Progenitor cell of endocrine pancreas (in vitro differentiated cells): ENCODE data around the gene TAF10. TPM values are rescaled to one million over a fixed set of nuclear protein-coding genes. Genes with fewer than 3 reads are reported as not detected.

ENCODE experiments used
- DNase-seq: peaks from one replicate; pipeline ENCODE4 v3.0.0; 2021; ENCODE audit warnings: low spot score; ENCODE audit not compliant: unreplicated experiment
- H3K27ac Mint-ChIP-seq: 2 replicates; pipeline ENCODE4 v1.8.0; 2021; ENCODE audit warnings: mild to moderate bottlenecking, moderate library complexity, mixed read lengths
- H3K27me3 Mint-ChIP-seq: 2 replicates; pipeline ENCODE4 v1.8.0; 2021; ENCODE audit warnings: mixed read lengths
- H3K36me3 Mint-ChIP-seq: 2 replicates; pipeline ENCODE4 v1.8.0; 2022; ENCODE audit warnings: mixed read lengths; ENCODE audit not compliant: insufficient read depth
- H3K4me1 Mint-ChIP-seq: 2 replicates; pipeline ENCODE4 v1.8.0; 2021; ENCODE audit warnings: low read depth, mixed read lengths
- H3K4me3 Mint-ChIP-seq: 2 replicates; pipeline ENCODE4 v1.8.0; 2021; ENCODE audit warnings: low read depth, mild to moderate bottlenecking, moderate library complexity, mixed read lengths
- H3K9me3 Mint-ChIP-seq: 2 replicates; pipeline ENCODE4 v1.8.0; 2021; ENCODE audit warnings: low read depth, mixed read lengths
- CTCF ChIP-seq: fragments of 200-600 bp; sonication (generic); IDR thresholded peaks from one replicate; pipeline ENCODE4 v1.5.0; 2021; ENCODE audit warnings: antibody characterized with exemption, mild to moderate bottlenecking; ENCODE audit not compliant: unreplicated experiment
- total RNA-seq: library from RNA; stranded (reverse); gene quantifications from 2 replicates; pipeline ENCODE4 v1.2.1, GENCODE V29; 2021

The TAF10 gene
- total RNA-seq, 1 donor from 2014 or later: 148 TPM

GRCh38 chr11:6609502-6610015, 2.5 kb downstream of the TAF10 start:
- Mint-ChIP-seq H3K4me3 (peak overlapping the region; percentile 52), H3K36me3 (peaks cover 19% of the 10 kb centered on the region), H3K9me3 (no peaks in the 10 kb centered on the region), H3K4me1 (peaks cover 23% of the 10 kb centered on the region), H3K27me3 (no peaks in the 10 kb centered on the region), H3K27ac (peak overlapping the region; percentile 92)
- no peak for DNase-seq
- TF ChIP-seq CTCF: no peak

DNA sequence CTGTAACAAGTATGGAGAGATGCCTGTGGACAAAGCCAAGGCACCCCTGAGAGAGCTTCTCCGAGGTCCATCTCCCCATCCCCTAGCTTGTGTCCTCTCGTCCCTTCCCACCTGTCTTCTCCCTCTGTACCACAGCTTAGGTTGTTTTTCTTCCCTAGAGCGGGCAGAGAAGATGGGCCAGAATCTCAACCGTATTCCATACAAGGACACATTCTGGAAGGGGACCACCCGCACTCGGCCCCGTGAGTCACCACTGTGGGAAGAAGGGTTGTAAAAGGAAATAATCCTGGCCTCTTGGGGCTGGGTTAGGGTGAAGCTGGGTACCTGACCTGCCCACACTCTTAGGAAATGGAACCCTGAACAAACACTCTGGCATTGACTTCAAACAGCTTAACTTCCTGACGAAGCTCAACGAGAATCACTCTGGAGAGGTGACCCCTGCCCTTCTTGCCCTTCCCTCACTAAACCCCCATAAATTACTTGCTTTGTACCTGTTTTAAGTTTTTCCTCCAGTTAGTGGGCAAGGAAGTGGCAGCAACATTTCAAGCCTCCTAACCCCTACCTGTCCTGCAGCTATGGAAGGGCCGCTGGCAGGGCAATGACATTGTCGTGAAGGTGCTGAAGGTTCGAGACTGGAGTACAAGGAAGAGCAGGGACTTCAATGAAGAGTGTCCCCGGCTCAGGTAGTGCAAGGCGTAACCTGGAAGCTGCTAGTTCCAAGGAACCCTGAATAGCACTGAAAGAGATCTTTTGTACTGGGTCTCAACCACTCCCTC, 3.1 kb downstream of the TAF10 start:
- TF ChIP-seq CTCF: no peak
- Mint-ChIP-seq H3K4me1 (peaks cover 23% of the 10 kb centered on the region), H3K27me3 (no peaks in the 10 kb centered on the region), H3K27ac (peak overlapping the region; percentile 75), H3K4me3 (no peak overlapping the region), H3K36me3 (peaks cover 19% of the 10 kb centered on the region), H3K9me3 (no peaks in the 10 kb centered on the region)
- no peak for DNase-seq

DNA sequence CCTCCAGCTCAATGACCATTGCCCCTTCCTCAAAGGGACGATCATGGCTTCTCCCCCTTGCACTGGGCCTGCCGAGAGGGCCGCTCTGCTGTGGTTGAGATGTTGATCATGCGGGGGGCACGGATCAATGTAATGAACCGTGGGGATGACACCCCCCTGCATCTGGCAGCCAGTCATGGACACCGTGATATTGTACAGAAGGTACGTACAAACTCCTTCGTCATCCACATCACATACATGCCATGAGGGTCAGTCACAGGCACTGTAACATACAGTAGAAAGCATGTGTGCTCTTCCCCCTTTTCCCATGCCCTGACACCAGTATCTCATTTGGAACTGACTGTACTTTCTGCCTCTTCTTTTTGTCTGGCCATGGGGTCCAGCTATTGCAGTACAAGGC, 4.0 kb downstream of the TAF10 start:
- no peak for DNase-seq
- Mint-ChIP-seq H3K27me3 (no peaks in the 10 kb centered on the region), H3K4me1 (peaks cover 23% of the 10 kb centered on the region), H3K9me3 (no peaks in the 10 kb centered on the region), H3K36me3 (peaks cover 19% of the 10 kb centered on the region), H3K27ac (peak overlapping the region; percentile 98), H3K4me3 (no peak overlapping the region)
- TF ChIP-seq CTCF: no peak

GRCh38 chr11:6607190-6607795, 4.7 kb downstream of the TAF10 start:
- TF ChIP-seq CTCF: no peak
- Mint-ChIP-seq H3K9me3 (no peaks in the 10 kb centered on the region), H3K27ac (peak overlapping the region; percentile 98), H3K36me3 (peaks cover 19% of the 10 kb centered on the region), H3K4me1 (peaks cover 23% of the 10 kb centered on the region), H3K4me3 (peak overlapping the region; percentile 25), H3K27me3 (no peaks in the 10 kb centered on the region)
- no peak for DNase-seq

DNA sequence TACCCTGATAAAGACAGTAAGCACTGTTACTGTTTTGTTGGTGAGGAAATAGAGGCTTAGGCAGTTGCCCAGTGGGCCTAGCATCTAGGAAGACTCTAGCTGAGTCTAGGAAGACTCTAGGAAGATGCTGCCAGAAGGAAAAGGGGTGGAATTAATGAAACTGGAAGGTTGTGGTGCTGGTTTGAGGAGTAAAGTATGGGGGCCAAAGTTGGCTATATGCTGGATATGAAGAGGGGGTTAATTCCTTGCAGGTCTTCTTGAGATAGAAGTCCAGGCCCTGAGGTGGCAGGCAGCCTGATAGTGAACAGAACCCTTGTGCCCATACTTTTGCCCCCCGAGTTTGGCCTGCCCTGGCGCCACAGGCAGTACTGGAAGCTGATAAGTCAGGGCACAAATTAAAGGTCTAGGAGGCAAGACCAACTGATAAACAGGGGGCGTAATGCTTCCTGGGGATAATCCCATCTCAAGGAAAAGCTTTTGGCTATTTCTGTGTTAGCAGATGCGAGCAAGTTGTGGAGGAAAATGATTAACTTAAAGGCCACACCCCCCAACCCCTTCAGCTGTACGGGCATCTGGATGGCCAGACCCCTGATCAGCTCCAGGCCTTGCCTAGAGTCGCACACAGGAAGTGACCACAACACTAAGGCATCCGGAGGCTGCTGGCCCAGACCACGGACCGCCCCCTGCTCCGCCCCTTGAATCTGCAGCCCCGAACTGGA, 5.4 kb downstream of the TAF10 start:
- Mint-ChIP-seq H3K9me3 (no peaks in the 10 kb centered on the region), H3K4me3 (peak overlapping the region; percentile 56), H3K4me1 (peaks cover 23% of the 10 kb centered on the region), H3K36me3 (peaks cover 19% of the 10 kb centered on the region), H3K27ac (peak overlapping the region; percentile 98), H3K27me3 (no peaks in the 10 kb centered on the region)
- no peak for TF ChIP-seq CTCF
- peak; percentile 79 for DNase-seq
